CD4-positive, alpha-beta T cell treated with Interleukin-15 for 4 hours (primary cell): ENCODE measurements around the gene FAM228A.
"Not testable (repeated sequence)": the region's sequence is repeated elsewhere in the genome, so short reads cannot be mapped to it uniquely, and the experiment has no call there.

Source experiments
- DNase-seq: peaks from one replicate; pipeline ENCODE4 v3.0.0-alpha.2; 2020; ENCODE audit warnings: low spot score

FAM228A gene

GRCh38 chr2:24191156-24191555, 16.3 kb downstream of the FAM228A start:
- no peak for DNase-seq

- DNase-seq = no peak
Measured at GRCh38 chr2:24191848-24192247, 17.0 kb downstream of the FAM228A start.

- DNase-seq = not testable (repeated sequence)
Measured at GRCh38 chr2:24197213-24197612, 22.4 kb downstream of the FAM228A start.

- DNase-seq = no peak
Measured at GRCh38 chr2:24199968-24200590, 25.2 kb downstream of the FAM228A start.

- no peak for DNase-seq
Measured at GRCh38 chr2:24200799-24201198, 25.9 kb downstream of the FAM228A start.

- no peak for DNase-seq
Measured at GRCh38 chr2:24203029-24203786, 28.4 kb downstream of the FAM228A start.

GRCh38 chr2:24203787-24204150, 28.9 kb downstream of the FAM228A start:
- no peak for DNase-seq

- DNase-seq = no peak
Measured at GRCh38 chr2:24204505-24204904, 29.7 kb downstream of the FAM228A start.

GRCh38 chr2:24205131-24205530, 30.3 kb downstream of the FAM228A start:
- DNase-seq = no peak

- no peak for DNase-seq
Measured at GRCh38 chr2:24206242-24206641, 31.4 kb downstream of the FAM228A start.

- no peak for DNase-seq
Measured at GRCh38 chr2:24206714-24207113, 31.9 kb downstream of the FAM228A start.

- no peak for DNase-seq
Measured at GRCh38 chr2:24207359-24207758, 32.5 kb downstream of the FAM228A start.

- no peak for DNase-seq
Measured at GRCh38 chr2:24208490-24208889, 33.6 kb downstream of the FAM228A start.

GRCh38 chr2:24209389-24210105, 34.7 kb downstream of the FAM228A start:
- no peak for DNase-seq

GRCh38 chr2:24210106-24210455, 35.2 kb downstream of the FAM228A start:
- DNase-seq = no peak

GRCh38 chr2:24210723-24211122, 35.9 kb downstream of the FAM228A start:
- DNase-seq = no peak

GRCh38 chr2:24211408-24211807, 36.6 kb downstream of the FAM228A start:
- no peak for DNase-seq

GRCh38 chr2:24214880-24215279, 40.0 kb downstream of the FAM228A start:
- DNase-seq = no peak

GRCh38 chr2:24220554-24221291, 45.9 kb downstream of the FAM228A start:
- no peak for DNase-seq

- no peak for DNase-seq
Measured at GRCh38 chr2:24221343-24222050, 46.6 kb downstream of the FAM228A start.

- no peak for DNase-seq
Measured at GRCh38 chr2:24222946-24223345, 48.1 kb downstream of the FAM228A start.
